GM19035 (cell line): ENCODE data around the gene PLEKHG5.

ENCODE experiments used
- ATAC-seq: cut with Tn5 transposase; IDR thresholded peaks from one replicate; pipeline ENCODE4 v1.9.1; 2021; ENCODE audit not compliant: unreplicated experiment

Gene PLEKHG5

GRCh38 chr1:6511056-6511455 is 19.6 kb upstream of the PLEKHG5 start:
- no peak for ATAC-seq

- ATAC-seq: no peak
Observed at GRCh38 chr1:6510493-6510892, 19.0 kb upstream of the PLEKHG5 start.

- ATAC-seq: no peak
Observed at GRCh38 chr1:6509919-6510291, 18.4 kb upstream of the PLEKHG5 start.

GRCh38 chr1:6509220-6509918 is 17.9 kb upstream of the PLEKHG5 start:
- no peak for ATAC-seq

- ATAC-seq: no peak
Observed at GRCh38 chr1:6508816-6509189, 17.3 kb upstream of the PLEKHG5 start.

- no peak for ATAC-seq
Observed at GRCh38 chr1:6508154-6508815, 16.8 kb upstream of the PLEKHG5 start.

GRCh38 chr1:6507461-6507911 is 16.0 kb upstream of the PLEKHG5 start:
- ATAC-seq: no peak

- no peak for ATAC-seq
Observed at GRCh38 chr1:6507037-6507428, 15.6 kb upstream of the PLEKHG5 start.

- ATAC-seq: no peak
Observed at GRCh38 chr1:6506210-6507036, 15.0 kb upstream of the PLEKHG5 start.

GRCh38 chr1:6505367-6506209 is 14.1 kb upstream of the PLEKHG5 start:
- no peak for ATAC-seq

- no peak for ATAC-seq
Observed at GRCh38 chr1:6504887-6505286, 13.4 kb upstream of the PLEKHG5 start.

GRCh38 chr1:6503884-6504602 is 12.6 kb upstream of the PLEKHG5 start:
- ATAC-seq: no peak

- no peak for ATAC-seq
Observed at GRCh38 chr1:6502000-6502891, 10.8 kb upstream of the PLEKHG5 start.

GRCh38 chr1:6501279-6501813 is 9.9 kb upstream of the PLEKHG5 start:
- ATAC-seq: no peak

- ATAC-seq: no peak
Observed at GRCh38 chr1:6500544-6501278, 9.2 kb upstream of the PLEKHG5 start.

- ATAC-seq: no peak
Observed at GRCh38 chr1:6499296-6499695, 7.8 kb upstream of the PLEKHG5 start.

GRCh38 chr1:6498576-6499111 is 7.2 kb upstream of the PLEKHG5 start:
- no peak for ATAC-seq
